Inflammatory macrophage treated with lipopolysaccharide for 4 hours (primary cell): ENCODE data around the gene ANKRD10.
"Not testable (repeated sequence)": the region's sequence is repeated elsewhere in the genome, so short reads cannot be mapped to it uniquely, and the experiment has no call there.

Experiments used
- DNase-seq: peaks from one replicate; pipeline ENCODE4 v3.0.0-alpha.2; 2020

Gene ANKRD10

DNA sequence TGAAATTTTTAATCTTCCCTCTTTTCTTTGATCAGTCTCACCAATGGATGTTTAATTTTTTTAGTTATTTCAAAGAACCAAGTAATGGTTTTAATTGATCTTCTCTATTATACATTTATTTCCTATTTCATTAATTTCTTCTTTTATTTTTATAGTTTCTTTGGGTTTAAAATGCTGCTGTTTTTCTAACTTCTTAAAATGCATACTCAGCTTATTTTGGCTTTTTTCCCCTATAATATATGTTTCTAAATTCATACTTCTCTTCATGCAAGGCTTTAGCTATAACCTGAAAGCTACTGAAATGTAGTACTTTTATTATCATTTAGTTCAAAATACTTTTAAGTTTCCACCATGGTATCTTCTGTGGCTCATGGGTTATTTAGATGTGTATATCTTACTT lies 53.9 kb downstream of the ANKRD10 start:
- no peak for DNase-seq

DNA sequence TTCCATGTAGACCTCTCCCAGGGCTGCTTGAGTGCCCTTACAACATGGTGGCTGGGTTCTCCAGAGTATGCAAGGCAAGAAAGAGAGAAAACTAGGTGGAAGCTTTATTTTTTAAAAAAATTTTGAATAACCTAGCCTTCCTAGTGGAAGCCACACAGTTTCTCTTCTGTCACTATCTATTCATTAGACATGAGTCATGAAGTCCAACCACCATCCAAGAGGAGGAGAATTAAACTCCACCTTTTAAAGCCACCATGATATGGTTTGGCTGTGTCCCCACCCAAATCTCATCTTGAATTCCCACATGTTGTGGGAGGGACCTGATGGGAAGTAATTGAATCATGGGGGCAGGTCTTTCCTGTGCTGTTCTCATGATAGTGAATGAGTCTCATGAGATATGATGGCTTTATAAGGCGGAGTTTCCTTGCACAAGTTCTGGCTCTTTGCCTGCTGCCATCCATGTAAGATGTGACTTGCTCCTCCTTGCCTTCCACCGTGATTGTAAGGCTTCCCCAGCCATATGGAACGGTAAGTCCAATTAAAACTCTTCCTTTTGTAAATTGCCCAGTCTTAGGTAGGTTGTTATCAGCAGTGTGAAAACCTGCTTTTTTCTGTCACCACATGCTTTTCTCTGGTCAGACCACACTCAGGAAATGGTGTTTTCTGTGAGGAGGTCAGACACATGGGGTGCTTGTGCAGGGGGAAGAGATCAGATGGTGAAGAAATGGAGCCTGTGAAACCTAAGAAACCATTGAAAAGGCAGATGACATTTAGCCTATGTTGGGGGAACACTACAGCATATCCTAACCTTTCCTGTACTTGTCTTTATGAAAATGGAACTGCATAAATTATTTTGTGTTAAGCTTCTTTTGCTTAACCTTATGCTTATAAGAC lies 57.7 kb downstream of the ANKRD10 start:
- DNase-seq: no peak

DNA sequence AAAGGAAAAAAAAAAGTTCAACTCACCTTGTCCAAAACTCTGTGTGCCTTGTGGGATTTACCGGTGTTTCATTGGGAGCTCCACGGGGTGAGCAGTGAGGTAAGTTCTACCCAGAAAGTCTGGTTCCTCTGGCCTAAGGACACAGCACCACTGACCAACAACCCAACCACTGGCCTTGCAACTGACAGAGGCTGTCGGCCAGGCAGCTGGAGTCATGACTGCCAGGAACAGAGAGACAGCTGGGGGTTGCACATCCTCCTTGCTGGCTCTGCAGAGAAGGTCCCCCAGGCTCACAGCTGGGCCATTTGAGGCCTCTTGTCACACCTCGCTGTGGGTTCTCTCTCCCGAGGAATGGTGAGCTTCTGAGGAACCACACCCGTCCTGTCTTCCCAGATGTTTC lies 59.5 kb downstream of the ANKRD10 start:
- no peak for DNase-seq

DNA sequence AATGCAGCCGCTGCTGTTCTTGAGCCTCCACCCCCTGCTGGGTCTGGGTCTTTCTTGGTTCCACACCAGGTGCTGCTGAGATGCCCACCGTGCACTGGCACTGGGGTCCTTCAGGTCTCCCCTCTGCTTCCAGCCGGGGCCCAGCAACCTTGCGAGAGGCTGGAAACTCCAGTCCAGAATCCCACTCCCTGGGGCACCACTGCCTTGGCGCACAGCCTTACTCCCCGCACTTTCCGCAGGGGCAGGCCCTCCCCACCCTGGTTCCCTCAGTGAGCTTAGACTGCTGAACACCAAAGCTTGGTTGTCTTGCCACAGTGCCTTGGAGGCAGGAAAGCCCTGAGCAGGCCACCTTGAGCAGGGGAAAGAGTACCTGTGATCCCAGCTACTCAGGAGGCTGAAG lies 60.0 kb downstream of the ANKRD10 start:
- DNase-seq: no peak

DNA sequence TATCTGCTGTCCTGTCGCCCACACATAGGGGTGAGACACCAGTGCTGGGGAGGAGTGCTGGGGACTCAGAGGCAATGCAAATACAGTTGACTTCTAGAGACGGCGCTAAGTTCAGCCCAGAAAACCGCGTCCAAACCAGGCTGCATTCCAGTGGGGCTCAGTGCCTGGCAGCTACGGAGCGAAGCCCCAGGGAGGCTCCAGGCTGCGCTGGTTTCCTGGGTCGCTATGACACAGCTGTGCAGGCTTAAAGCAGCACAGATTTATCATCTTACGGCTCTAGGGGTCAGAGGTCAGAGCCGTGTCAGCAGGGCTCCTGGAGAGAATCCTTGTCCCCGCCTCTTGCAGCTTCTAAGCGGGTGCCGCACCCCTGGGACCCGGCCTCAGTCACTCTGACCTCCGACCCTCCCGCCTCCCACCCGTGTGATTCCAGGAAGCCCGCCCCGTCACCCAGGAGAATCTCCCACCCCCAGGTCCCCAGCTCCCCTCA lies 61.6 kb downstream of the ANKRD10 start:
- DNase-seq: no peak

DNA sequence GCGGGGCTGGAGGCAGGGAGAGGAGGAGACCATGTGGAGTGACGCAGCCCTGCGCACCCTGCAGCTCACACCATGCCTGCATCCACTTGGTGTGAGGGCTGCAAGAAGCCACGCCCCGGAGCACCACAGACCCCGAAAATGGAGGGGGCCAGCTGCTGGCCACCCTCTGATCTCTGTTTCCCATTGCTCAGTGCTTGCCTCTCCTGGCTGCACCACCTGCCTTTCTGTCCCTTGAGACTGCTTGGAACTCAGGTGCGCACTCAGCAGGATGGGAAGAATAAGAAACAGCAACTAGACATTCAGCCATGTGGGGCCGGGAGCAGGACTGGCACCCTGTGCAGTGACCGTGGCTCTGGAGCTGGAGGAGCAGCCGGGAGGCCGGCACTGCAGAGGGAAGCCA lies 64.0 kb downstream of the ANKRD10 start:
- DNase-seq: no peak

DNA sequence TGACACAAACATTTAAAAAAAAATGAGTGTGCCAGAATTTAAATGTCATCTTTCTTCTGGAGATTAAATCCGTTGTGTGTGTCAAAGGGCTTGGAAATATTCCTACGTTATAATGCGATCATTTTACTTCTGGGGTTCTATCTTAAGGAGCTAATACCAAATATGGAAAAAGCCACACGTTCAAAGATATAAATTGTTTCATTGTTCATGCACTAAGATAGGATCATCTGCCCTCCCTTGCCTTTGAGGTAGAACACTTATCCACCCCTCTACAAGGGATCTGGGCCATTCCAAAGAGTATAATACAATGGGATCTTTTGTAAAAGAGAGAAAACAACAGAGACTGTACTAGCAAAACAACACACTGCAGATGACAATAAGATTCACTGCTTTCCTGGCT lies 64.9 kb downstream of the ANKRD10 start:
- no peak for DNase-seq

DNA sequence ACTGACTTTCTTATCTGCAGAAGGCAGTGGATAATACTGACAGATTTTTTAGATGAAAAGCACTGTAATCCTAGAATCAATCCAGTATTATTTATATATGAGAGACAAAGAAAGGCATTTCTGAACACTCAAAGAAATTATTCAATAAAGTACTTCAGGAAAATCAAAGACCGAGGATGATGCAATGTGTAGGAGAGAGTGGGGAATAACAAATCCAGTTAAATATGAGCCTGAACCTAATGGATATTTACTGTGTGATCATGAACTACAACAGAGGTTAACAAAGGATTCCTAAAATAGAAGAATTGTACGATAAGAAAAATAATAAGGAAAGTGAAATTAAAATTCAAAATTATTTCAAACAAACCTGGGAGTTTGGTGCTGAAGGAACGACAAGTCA lies 69.3 kb downstream of the ANKRD10 start:
- DNase-seq: no peak

DNA sequence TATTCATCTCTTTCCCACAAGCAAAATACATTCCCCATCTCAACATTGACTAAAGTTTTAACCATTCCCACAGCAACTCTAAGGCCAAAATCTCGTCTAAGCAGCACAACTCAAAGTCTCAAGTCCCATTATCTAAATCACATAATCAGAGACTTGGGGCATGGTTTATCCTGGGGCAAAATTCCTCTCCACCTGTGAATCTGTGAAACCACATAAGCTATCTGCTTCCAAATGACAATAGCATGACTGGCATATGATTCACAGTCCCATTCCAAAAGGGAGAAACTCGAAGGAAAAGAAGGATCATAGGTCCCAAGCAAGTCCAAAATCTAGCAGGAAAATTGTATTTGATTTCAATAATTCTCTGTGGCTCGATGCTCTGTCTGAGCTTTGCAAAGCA lies 73.0 kb downstream of the ANKRD10 start:
- no peak for DNase-seq

DNA sequence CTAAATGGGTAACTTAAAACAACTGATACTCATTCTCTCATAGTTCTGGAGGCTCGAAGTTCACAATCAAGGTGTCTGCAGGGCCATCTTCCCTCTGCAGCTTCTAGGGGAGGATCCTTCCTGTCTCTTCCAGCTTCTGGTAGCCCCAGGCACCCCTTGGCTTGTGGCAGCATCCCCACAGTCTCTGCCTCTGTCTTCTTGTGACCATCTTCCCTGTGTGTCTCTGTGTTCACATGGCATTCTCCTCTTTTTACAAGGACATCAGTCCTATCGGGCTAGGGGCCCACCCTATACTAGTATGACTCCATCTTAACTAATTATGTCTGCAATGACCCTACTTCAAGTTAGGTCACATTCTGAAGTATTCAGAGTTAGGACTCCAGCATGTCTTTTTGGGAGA lies 73.5 kb downstream of the ANKRD10 start:
- no peak for DNase-seq

DNA sequence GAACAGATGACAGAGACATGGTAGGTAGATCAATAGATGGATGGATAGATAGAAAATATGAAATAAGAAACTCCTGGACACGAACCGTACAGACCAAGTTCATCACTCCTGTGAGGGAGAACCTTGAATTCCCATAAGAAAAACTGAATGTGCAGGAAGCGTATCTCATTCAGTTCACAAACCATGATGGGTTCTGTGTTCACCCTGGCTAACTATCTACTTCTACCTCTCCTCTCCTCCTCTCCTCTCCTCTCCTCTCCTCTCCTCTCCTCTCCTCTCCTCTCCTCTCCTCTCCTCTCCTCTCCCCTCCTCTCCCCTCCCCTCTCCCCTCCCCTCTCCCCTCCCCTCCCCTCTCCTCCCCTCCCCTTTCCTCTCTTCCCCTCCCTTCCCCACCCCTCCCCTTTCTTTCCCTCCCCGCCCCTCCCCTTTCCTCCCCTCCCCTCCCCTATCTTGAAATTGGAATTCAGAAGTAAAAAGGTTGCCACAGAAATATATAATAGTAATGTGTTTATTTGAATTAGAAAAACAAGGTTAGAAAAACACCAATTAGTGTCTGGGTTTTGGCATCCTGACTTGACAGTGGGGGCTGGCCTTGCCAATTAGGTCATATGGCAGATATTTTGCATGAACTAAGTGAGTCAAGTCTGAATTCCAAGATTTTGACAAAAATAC lies 75.9 kb downstream of the ANKRD10 start:
- no peak for DNase-seq

DNA sequence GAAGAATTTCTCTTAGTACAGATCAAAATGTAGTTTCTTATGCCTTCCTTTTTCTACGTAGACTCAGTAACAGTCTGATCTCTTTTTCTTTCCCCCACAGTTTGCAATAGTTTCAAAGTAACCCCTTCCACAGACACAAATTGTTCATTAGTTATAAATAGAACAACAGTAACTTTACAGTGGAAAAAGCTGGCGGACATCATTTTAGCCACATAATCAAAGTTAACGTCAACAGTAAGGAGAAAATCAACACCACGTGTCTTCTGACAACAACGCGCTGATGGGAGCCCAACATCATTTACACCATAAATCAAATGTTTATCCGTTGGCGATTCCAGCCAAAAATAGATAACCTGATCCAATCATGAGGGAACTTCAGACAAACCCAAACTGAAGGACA lies 76.8 kb downstream of the ANKRD10 start:
- no peak for DNase-seq

DNA sequence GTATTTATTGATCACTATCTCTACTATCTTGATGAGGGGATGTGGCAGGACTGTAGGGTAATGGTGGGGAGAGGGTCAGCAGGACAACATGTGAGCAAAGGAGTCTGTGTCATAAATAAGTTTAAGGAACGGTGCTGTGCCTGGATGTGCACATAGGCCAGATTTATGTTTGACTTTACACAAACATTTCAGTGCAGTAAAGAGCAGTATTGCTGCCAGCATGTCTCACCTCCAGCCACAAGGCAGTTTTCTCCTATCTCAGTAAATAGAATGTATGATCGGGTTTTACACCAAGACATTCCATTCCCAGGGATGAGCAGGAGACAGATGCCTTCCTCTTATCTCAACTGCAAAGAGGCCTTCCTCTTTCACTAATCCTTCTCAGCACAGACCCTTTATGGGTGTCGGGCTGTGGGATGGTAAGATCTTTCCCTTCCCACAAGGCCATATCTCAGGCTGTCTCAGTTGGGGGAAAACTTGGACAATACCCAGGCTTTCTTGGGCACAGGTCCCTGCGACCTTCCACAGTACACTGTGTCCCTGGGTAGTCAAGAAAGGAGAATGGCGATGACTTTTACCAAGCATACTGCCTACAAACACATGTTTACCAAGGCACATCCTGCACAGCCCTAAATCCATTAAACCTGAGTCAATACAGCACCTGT lies 77.3 kb downstream of the ANKRD10 start:
- not testable (repeated sequence) for DNase-seq

DNA sequence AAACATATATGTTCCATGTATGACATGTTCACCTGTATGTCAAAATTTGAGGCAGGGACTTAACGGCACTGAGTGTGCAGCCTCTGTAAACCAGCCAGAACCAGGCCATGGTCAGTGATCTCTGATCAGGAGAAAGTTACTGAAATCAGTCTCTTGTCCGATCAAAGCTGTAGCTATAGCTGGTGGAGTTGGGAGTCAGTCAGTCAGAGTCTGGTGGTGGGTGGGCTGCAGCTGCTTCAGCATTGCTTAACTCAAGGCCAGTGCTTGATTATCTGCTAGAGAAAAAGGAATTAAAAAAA lies 78.3 kb downstream of the ANKRD10 start:
- no peak for DNase-seq

DNA sequence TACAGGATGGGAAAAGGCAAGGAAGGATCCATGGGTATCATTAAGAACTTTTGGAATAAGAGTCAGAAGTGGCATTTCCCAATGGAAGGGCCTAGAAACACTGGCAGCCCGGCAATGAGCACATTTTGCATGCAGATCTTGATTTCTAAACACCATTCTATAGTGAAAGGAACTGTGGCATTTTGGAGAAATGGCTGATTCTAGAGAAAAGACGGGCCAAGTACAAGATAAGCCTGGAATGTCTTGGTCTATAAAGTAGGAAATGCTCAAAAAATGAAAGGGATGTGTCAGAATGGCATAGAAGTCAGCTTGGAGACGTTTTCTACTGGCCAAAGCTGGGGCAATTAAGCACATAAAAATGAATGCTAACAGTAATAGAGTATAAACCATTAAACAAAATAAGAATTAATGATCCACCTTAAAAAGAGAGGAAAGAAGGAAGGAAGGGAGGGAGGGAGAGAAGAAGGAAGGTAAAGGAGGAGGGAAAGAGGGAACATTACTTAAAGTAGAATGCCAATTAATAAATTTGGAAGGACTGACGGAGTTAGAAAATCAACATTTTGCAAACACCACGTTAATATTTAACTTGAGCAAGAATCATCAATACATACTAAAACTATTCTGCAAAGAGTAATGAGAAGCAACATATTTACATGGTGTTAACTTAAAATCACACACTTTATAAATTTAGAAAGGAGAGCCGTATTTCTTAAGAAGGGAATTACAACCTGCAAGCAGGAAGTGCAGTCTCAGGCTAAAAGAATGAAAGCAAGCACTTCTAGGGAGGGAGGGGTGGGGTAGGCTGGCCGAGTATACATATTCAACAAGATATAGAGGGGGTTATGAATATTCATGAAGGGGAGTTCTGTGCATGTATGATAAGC lies 78.9 kb downstream of the ANKRD10 start:
- no peak for DNase-seq

DNA sequence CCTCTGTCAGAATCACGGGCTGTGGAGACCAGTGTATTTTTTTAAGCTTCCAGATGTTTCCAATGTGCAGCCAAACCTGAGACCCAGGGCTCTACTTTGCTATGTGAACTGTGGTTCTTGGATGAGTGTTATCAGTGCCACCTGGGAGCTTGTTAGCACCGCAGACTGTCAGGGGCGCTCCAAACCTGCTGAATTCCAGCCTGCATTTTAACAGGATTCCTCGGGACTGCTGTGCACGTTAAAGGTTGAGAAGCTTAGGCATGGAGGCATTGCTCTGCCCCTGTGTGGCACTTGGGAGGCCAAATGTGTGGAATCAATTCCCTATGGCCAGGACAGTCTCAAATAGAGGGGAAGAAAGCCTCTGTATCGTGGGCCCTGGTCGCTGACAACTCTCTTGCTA lies 80.3 kb downstream of the ANKRD10 start:
- no peak for DNase-seq

DNA sequence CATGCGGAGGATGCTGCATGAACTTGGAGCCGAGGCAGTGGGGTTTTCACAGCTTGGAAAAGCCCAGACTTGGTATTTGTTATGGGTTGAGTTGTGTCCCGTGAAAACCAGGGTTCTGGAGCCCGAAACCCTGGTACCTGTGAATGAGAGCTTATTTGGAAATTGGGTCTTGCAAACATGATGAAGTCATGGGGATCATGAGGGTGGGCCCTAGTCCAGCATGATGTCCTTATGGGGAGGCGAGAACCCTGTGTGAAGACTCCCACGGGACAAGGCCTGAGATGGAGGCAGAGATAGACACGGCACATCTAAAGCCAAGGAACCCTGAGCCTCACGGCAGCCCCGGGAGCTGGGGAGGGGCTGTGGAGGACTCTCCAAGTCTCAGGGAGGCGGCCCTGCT lies 82.3 kb downstream of the ANKRD10 start:
- no peak for DNase-seq

DNA sequence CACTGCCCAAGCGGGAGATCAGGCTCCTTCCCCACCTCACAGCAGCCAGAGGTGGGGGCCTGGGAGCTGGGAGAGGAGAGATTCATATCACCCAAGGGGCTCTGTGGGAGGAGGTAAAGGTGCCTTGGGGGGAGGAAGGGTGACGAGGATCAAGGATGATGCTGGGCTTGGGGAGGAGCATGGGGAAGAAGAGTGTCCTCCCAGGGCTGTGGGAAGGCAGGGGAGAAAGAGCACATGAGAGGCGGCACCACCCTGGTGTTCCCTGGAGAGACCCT lies 82.7 kb downstream of the ANKRD10 start:
- DNase-seq: no peak

DNA sequence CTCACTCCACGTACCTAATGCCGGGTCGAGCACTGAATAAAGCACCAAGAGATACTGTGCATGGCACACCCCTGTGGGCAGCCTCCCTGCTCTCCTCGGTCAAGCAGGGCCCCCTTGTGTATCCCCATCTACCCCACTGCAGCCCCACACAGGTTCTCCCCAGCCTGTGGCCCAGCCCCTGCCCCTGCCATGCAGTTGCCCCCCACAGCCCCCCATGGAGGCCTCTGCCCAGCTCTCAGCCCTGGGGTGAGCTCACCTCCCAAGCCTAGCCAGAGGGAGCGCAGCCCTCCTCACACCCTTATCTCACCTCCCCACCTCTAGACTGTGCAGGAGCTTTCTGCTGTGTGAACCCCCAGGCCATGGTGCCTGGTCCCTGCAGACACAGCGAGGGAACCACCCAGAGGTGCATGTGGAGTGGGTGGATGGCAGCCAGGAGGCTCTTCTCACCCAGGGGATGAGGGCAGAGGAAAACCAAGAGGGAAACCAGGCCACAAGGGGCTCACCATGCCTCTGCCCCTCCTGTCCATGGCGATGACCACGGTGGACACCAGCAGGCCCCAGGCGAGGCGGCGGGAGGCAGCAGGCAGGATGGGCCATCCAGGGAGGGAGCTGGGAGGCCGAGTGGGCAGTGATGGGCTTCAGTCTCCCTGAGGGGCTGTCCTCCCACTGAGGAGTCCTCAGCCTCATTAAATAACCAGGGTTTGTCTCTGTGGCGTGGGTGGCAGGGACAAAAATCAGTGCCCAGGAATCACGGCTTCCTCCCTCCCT lies 83.2 kb downstream of the ANKRD10 start:
- DNase-seq: no peak

DNA sequence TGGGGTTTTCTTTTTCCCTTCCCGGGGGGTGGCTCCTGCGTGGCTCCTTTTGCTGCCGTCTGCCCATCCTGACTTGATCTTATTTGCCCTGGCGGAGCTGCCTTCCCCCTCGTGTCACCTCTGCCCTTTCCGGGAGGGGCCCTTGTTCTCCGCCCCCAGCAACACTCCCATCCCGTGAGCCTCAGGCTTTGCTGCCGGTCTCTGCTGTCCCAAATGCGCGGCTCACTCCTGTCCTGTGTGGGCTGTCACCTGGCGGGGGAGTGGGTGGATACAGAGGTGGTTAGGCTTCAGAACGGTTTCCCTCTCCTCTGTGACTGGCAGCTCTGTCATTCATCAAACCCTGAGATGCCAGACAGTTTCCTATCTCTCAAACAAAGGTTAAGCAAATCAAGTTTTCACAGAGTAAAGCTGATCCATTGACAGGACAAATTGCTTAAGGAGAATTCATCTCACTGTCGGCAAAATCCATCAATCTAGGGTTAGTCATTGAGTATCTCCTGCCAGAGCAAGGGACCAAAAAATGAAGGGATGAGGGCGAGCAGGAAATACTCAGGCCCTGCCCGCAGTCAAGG lies 84.0 kb downstream of the ANKRD10 start:
- DNase-seq: no peak

DNA sequence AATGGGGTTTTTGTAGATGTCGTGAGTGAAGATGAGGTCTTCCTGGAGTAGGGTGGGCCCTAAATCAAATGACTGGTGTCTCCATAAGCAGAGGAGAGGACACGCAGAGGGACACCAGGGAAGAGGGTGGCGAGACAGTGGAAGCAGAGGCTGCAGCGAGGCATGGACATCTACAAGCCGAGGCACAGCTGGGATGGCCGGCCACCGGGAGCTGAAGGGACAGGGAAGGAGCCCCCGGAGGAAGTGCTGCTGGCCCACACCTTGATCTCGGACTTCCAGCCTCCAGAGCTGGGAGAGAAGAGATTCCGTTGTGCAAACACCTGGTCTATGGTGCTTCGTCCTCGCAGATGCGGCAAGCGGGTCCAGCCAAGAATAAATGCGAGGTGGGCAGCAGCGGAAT lies 84.5 kb downstream of the ANKRD10 start:
- DNase-seq: no peak

DNA sequence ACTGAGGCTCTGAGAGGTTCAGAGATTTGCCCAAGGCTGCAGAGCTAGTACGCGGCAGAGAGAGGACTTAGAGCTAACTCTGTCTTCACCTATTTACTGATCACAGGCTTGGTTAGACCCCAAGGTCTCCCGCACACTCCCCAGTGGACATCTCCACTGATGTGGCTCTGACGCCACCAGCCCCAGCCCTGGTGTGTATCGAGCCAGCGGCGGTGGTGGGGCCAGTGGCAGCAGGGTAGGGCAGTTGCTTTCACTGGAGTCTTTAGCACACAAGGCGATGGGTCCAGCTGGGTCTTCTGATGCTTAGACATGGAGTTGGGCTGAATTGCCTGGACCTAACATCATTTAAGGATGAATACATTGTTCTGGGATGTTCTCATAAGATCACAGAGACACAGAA lies 85.4 kb downstream of the ANKRD10 start:
- no peak for DNase-seq
